Measurements from ENCODE around the gene USP6NL. TPM values are rescaled to one million over a fixed set of nuclear protein-coding genes. Genes with fewer than 3 reads are reported as not detected.

Gene USP6NL
- total and polyA plus RNA-seq, 3 experiments from 2014 or later, result 1.3 to 3.2 (median 1.9) TPM

- ChIA-PET CTCF (no interaction called here), POLR2A (no interaction called here)
- H3K36me3 ChIP-seq (ENCODE audit: insufficient read depth, low read length), result no peaks in the 10 kb centered on the region
- H3K27me3 Mint-ChIP-seq, result peaks cover 12 to 13% of the 10 kb centered on the region in 2 donors
- peaks cover 0 to 2% (median 0%) of the 10 kb centered on the region in 3 donors for H3K36me3 Mint-ChIP-seq
- peak overlapping the region in 1 of 8 donors; percentile 50 for H3K27ac Mint-ChIP-seq
- H3K9me3 ChIP-seq (ENCODE audit: low read length), result no peaks in the 10 kb centered on the region
- peaks cover 0 to 8% (median 6%) of the 10 kb centered on the region in 3 donors for H3K4me1 Mint-ChIP-seq
- no peak overlapping the region for H3K4me3 ChIP-seq (ENCODE audit: low read length)
- H3K4me1 ChIP-seq (ENCODE audit: insufficient read depth, low read length), result no peaks in the 10 kb centered on the region
- H3K27ac ChIP-seq (ENCODE audit: low read depth, low read length), result no peak overlapping the region
- H3K4me3 Mint-ChIP-seq, result no peak overlapping the region
- DNase-seq, result no peak
- no peaks in the 10 kb centered on the region for H3K27me3 ChIP-seq (ENCODE audit: insufficient read depth, low read length, poor library complexity, severe bottlenecking)
- no peaks in the 10 kb centered on the region for H3K9me3 Mint-ChIP-seq
These were observed 164.6 kb downstream of the USP6NL start for GRCh38 chr10:11446864-11447263.

GRCh38 chr10:11446133-11446532 lies 165.3 kb downstream of the USP6NL start:
- ChIA-PET CTCF (no interaction called here), POLR2A (no interaction called here)
- no peaks in the 10 kb centered on the region for H3K9me3 Mint-ChIP-seq
- DNase-seq, result no peak
- H3K4me1 Mint-ChIP-seq, result peaks cover 3 to 11% (median 7%) of the 10 kb centered on the region in 3 donors
- peak overlapping the region in 1 of 7 donors; percentile 60 for H3K4me3 Mint-ChIP-seq
- Histone ChIP-seq H3K36me3 (ENCODE audit: insufficient read depth, low read length) (no peaks in the 10 kb centered on the region), H3K27me3 (ENCODE audit: insufficient read depth, low read length, poor library complexity, severe bottlenecking) (no peaks in the 10 kb centered on the region), H3K4me3 (ENCODE audit: low read length) (no peak overlapping the region), H3K9me3 (ENCODE audit: low read length) (no peaks in the 10 kb centered on the region), H3K4me1 (ENCODE audit: insufficient read depth, low read length) (no peaks in the 10 kb centered on the region), H3K27ac (ENCODE audit: low read depth, low read length) (no peak overlapping the region)
- peaks cover 12 to 14% of the 10 kb centered on the region in 2 donors for H3K27me3 Mint-ChIP-seq
- no peak overlapping the region for H3K27ac Mint-ChIP-seq
- H3K36me3 Mint-ChIP-seq, result peaks cover 0 to 2% (median 0%) of the 10 kb centered on the region in 3 donors

GRCh38 chr10:11444531-11445228 lies 166.8 kb downstream of the USP6NL start:
- peaks cover 15 to 20% (median 17%) of the 10 kb centered on the region in 3 donors for H3K4me1 Mint-ChIP-seq
- H3K9me3 Mint-ChIP-seq, result no peaks in the 10 kb centered on the region
- Histone ChIP-seq H3K9me3 (ENCODE audit: low read length) (no peaks in the 10 kb centered on the region), H3K4me3 (ENCODE audit: low read length) (no peak overlapping the region), H3K36me3 (ENCODE audit: insufficient read depth, low read length) (no peaks in the 10 kb centered on the region), H3K27ac (ENCODE audit: low read depth, low read length) (no peak overlapping the region), H3K27me3 (ENCODE audit: insufficient read depth, low read length, poor library complexity, severe bottlenecking) (no peaks in the 10 kb centered on the region), H3K4me1 (ENCODE audit: insufficient read depth, low read length) (peaks cover 5% of the 10 kb centered on the region)
- no peak overlapping the region for H3K4me3 Mint-ChIP-seq
- H3K27me3 Mint-ChIP-seq, result peaks cover 10 to 14% of the 10 kb centered on the region in 2 donors
- no peak overlapping the region for H3K27ac Mint-ChIP-seq
- no peak for DNase-seq
- ChIA-PET POLR2A (no interaction called here), CTCF (no interaction called here)
- no peaks in the 10 kb centered on the region for H3K36me3 Mint-ChIP-seq

- Mint-ChIP-seq H3K27ac (no peak overlapping the region), H3K27me3 (peaks cover 10 to 16% of the 10 kb centered on the region in 2 donors), H3K9me3 (no peaks in the 10 kb centered on the region), H3K4me3 (no peak overlapping the region), H3K4me1 (peaks cover 17 to 25% (median 19%) of the 10 kb centered on the region in 3 donors), H3K36me3 (no peaks in the 10 kb centered on the region)
- ChIA-PET POLR2A (no interaction called here), CTCF (no interaction called here)
- no peaks in the 10 kb centered on the region for H3K36me3 ChIP-seq (ENCODE audit: insufficient read depth, low read length)
- no peak overlapping the region for H3K27ac ChIP-seq (ENCODE audit: low read depth, low read length)
- no peaks in the 10 kb centered on the region for H3K27me3 ChIP-seq (ENCODE audit: insufficient read depth, low read length, poor library complexity, severe bottlenecking)
- H3K4me3 ChIP-seq (ENCODE audit: low read length), result no peak overlapping the region
- no peaks in the 10 kb centered on the region for H3K9me3 ChIP-seq (ENCODE audit: low read length)
- peaks cover 5% of the 10 kb centered on the region for H3K4me1 ChIP-seq (ENCODE audit: insufficient read depth, low read length)
- DNase-seq, result no peak
These were observed 167.3 kb downstream of the USP6NL start for GRCh38 chr10:11444155-11444530.

- no peak for DNase-seq
- ChIA-PET POLR2A (no interaction called here), CTCF (no interaction called here)
- Histone ChIP-seq H3K27me3 (ENCODE audit: insufficient read depth, low read length, poor library complexity, severe bottlenecking) (no peaks in the 10 kb centered on the region), H3K36me3 (ENCODE audit: insufficient read depth, low read length) (no peaks in the 10 kb centered on the region), H3K4me3 (ENCODE audit: low read length) (no peak overlapping the region), H3K27ac (ENCODE audit: low read depth, low read length) (no peak overlapping the region), H3K4me1 (ENCODE audit: insufficient read depth, low read length) (peaks cover 5% of the 10 kb centered on the region), H3K9me3 (ENCODE audit: low read length) (no peaks in the 10 kb centered on the region)
- no peak overlapping the region for H3K4me3 Mint-ChIP-seq
- H3K9me3 Mint-ChIP-seq, result no peaks in the 10 kb centered on the region
- H3K36me3 Mint-ChIP-seq, result no peaks in the 10 kb centered on the region
- peaks cover 10 to 17% of the 10 kb centered on the region in 2 donors for H3K27me3 Mint-ChIP-seq
- no peak overlapping the region for H3K27ac Mint-ChIP-seq
- H3K4me1 Mint-ChIP-seq, result peaks cover 17 to 25% (median 20%) of the 10 kb centered on the region in 3 donors
These were observed 167.8 kb downstream of the USP6NL start for GRCh38 chr10:11443468-11444154.

GRCh38 chr10:11442001-11442773 lies 169.3 kb downstream of the USP6NL start:
- Histone ChIP-seq H3K36me3 (ENCODE audit: insufficient read depth, low read length) (no peaks in the 10 kb centered on the region), H3K4me1 (ENCODE audit: insufficient read depth, low read length) (peaks cover 5% of the 10 kb centered on the region), H3K27ac (ENCODE audit: low read depth, low read length) (no peak overlapping the region), H3K27me3 (ENCODE audit: insufficient read depth, low read length, poor library complexity, severe bottlenecking) (no peaks in the 10 kb centered on the region), H3K4me3 (ENCODE audit: low read length) (no peak overlapping the region), H3K9me3 (ENCODE audit: low read length) (no peaks in the 10 kb centered on the region)
- Mint-ChIP-seq H3K27me3 (peaks cover 10 to 13% of the 10 kb centered on the region in 2 donors), H3K4me3 (no peak overlapping the region), H3K9me3 (no peaks in the 10 kb centered on the region), H3K4me1 (peaks cover 14 to 22% (median 20%) of the 10 kb centered on the region in 3 donors), H3K36me3 (no peaks in the 10 kb centered on the region), H3K27ac (no peak overlapping the region)
- ChIA-PET POLR2A (no interaction called here), CTCF (no interaction called here)
- no peak for DNase-seq

- H3K4me3 ChIP-seq (ENCODE audit: low read length), result no peak overlapping the region
- ChIA-PET POLR2A (no interaction called here), CTCF (no interaction called here)
- peak overlapping the region in 1 of 7 donors; percentile 10 for H3K4me3 Mint-ChIP-seq
- H3K36me3 Mint-ChIP-seq, result no peaks in the 10 kb centered on the region
- H3K27ac ChIP-seq (ENCODE audit: low read depth, low read length), result no peak overlapping the region
- H3K4me1 ChIP-seq (ENCODE audit: insufficient read depth, low read length), result peaks cover 5% of the 10 kb centered on the region
- no peaks in the 10 kb centered on the region for H3K27me3 ChIP-seq (ENCODE audit: insufficient read depth, low read length, poor library complexity, severe bottlenecking)
- no peaks in the 10 kb centered on the region for H3K36me3 ChIP-seq (ENCODE audit: insufficient read depth, low read length)
- no peaks in the 10 kb centered on the region for H3K9me3 ChIP-seq (ENCODE audit: low read length)
- H3K27me3 Mint-ChIP-seq, result peaks cover 10 to 11% of the 10 kb centered on the region in 2 donors
- no peak for DNase-seq
- no peak overlapping the region for H3K27ac Mint-ChIP-seq
- H3K4me1 Mint-ChIP-seq, result peaks cover 13 to 22% (median 20%) of the 10 kb centered on the region in 3 donors
- H3K9me3 Mint-ChIP-seq, result no peaks in the 10 kb centered on the region
These were observed 170.3 kb downstream of the USP6NL start for GRCh38 chr10:11441151-11441535.

All from CD8-positive, alpha-beta memory T cell (primary cell).